Measurements from ENCODE around the gene CTXND1.

CTXND1 gene

DNA sequence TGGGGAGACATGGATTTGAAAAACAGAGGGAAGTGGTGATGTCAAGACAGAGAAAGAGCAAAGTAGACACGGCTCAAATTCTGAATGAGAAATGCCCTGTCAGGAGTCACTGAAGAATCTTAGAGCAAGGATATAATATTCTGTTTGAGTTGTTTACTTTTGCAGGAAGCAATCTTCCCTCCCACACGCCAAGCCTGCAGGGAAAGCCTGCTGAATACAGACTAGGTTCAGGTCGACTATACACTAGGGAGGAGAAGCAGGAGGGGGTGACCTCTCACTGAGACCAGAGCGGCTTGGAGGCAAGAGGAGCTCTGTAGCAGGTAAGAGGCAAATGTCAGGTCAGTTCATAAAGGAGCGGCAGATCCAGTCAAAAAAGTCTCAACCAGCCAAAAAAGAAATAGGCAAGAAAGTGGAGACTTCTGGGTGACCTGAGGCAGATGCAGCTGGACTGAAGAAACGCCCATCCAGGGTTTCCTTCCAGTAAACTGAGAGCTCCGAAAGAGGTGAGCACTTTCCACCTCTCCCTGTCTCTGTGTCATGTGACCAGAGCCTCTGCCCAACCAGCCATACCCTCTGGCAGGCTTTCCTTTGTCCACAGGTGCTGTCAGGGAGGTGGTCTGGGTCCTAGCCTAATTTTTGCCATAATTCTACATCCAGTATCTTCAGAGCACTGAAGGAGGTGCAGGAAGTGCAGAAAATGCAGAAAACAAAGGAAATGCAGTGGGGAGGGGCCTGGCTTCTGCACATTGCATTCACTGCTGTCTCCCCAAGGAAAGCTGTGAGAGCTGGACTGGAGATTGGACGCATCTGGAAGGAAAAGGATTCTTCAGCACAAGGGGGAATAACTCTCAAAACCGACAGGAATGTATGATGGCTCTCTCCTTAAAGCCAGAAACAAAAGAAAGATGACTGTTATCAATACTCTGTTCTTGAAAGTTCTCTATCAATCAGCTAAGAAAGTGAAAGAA, 37.8 kb upstream of the CTXND1 start:
- H4K20me1 ChIP-seq (ENCODE audit: insufficient read depth, low read length): no peaks in the 10 kb centered on the region
- no peak overlapping the region for H3K27ac ChIP-seq (ENCODE audit: low read length)
- no peak overlapping the region for H3K4me3 ChIP-seq (ENCODE audit: low read length)
- TF ChIP-seq, protein P1, sequence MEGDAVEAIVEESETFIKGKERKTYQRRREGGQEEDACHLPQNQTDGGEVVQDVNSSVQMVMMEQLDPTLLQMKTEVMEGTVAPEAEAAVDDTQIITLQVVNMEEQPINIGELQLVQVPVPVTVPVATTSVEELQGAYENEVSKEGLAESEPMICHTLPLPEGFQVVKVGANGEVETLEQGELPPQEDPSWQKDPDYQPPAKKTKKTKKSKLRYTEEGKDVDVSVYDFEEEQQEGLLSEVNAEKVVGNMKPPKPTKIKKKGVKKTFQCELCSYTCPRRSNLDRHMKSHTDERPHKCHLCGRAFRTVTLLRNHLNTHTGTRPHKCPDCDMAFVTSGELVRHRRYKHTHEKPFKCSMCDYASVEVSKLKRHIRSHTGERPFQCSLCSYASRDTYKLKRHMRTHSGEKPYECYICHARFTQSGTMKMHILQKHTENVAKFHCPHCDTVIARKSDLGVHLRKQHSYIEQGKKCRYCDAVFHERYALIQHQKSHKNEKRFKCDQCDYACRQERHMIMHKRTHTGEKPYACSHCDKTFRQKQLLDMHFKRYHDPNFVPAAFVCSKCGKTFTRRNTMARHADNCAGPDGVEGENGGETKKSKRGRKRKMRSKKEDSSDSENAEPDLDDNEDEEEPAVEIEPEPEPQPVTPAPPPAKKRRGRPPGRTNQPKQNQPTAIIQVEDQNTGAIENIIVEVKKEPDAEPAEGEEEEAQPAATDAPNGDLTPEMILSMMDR (IDR thresholded peaks at IDR 0.05; ENCODE audit: low read depth, low read length): no peak
- no peak for TF ChIP-seq EZH2phosphoT487 (IDR thresholded peaks at IDR 0.05; ENCODE audit: low read depth)
- H3K4me1 ChIP-seq (ENCODE audit: low read length): no peaks in the 10 kb centered on the region
- H3K79me2 ChIP-seq (ENCODE audit: low read length): no peaks in the 10 kb centered on the region
- H3K4me2 ChIP-seq (ENCODE audit: low read length): no peak overlapping the region
- no peak overlapping the region for H2AFZ ChIP-seq (ENCODE audit: low read depth, low read length)
- peaks cover 22% of the 10 kb centered on the region for H3K27me3 ChIP-seq (ENCODE audit: low read depth, low read length)
- H3K36me3 ChIP-seq (replicated peaks; ENCODE audit: low read depth, low read length): no peaks in the 10 kb centered on the region
- no peak overlapping the region for H3K9ac ChIP-seq (ENCODE audit: low read length)
- H3K9me3 ChIP-seq (ENCODE audit: insufficient read depth, low read length): no peaks in the 10 kb centered on the region

DNA sequence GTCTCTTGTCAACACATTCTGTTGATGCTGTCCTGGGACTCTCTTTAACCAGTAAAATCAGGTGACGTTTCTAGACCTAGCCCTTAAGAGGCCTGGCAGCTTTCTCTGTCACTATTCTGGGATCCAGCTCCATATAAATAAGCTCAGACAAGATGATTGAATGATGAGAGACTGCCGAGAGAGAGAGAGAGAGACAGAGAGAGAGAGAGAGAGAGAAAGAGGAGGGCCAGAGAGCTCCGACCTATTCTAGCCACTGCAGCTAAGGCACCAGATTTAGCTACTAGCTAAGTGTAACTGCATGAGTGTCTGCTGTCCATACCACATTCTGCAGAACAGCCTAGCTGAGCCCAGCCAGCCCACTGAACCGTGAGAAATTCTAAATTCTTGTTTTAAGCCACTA, 36.1 kb upstream of the CTXND1 start:
- Histone ChIP-seq H3K4me3 (ENCODE audit: low read length) (no peak overlapping the region), H4K20me1 (ENCODE audit: insufficient read depth, low read length) (no peaks in the 10 kb centered on the region), H3K36me3 (replicated peaks; ENCODE audit: low read depth, low read length) (no peaks in the 10 kb centered on the region), H3K4me2 (ENCODE audit: low read length) (no peak overlapping the region), H3K27ac (ENCODE audit: low read length) (no peak overlapping the region), H3K9me3 (ENCODE audit: insufficient read depth, low read length) (no peaks in the 10 kb centered on the region), H3K79me2 (ENCODE audit: low read length) (no peaks in the 10 kb centered on the region), H3K9ac (ENCODE audit: low read length) (no peak overlapping the region), H3K27me3 (ENCODE audit: low read depth, low read length) (peaks cover 22% of the 10 kb centered on the region), H2AFZ (ENCODE audit: low read depth, low read length) (no peak overlapping the region), H3K4me1 (ENCODE audit: low read length) (no peaks in the 10 kb centered on the region)
- TF ChIP-seq, protein P1 (IDR thresholded peaks at IDR 0.05; ENCODE audit: low read depth, low read length): no peak
- TF ChIP-seq EZH2phosphoT487 (IDR thresholded peaks at IDR 0.05; ENCODE audit: low read depth): no peak

DNA sequence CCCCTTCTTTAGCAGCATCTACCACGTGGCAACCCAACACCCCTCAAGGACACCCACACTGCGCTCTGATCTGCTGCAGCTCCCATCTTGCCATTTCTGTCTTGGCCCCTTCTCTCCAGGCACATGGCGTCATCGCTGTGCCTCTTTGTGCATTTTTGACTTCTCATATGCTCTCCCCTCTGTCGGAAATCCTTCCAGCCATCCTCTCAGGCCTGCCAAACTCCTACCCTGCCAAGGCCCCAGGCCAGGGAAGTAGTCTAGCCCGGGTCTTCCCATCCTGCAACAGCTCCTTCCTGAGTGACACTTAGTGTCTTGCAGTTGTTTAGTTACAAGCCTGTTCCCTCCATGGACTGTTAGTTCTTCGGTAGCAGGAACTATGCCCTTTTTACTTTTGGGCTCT, 34.0 kb upstream of the CTXND1 start:
- no peak overlapping the region for H3K4me3 ChIP-seq (ENCODE audit: low read length)
- H3K36me3 ChIP-seq (replicated peaks; ENCODE audit: low read depth, low read length): no peaks in the 10 kb centered on the region
- TF ChIP-seq, protein P1 (IDR thresholded peaks at IDR 0.05; ENCODE audit: low read depth, low read length): no peak
- no peak for TF ChIP-seq EZH2phosphoT487 (IDR thresholded peaks at IDR 0.05; ENCODE audit: low read depth)
- H2AFZ ChIP-seq (ENCODE audit: low read depth, low read length): no peak overlapping the region
- no peaks in the 10 kb centered on the region for H3K79me2 ChIP-seq (ENCODE audit: low read length)
- no peak overlapping the region for H3K9ac ChIP-seq (ENCODE audit: low read length)
- no peaks in the 10 kb centered on the region for H4K20me1 ChIP-seq (ENCODE audit: insufficient read depth, low read length)
- H3K4me1 ChIP-seq (ENCODE audit: low read length): no peaks in the 10 kb centered on the region
- no peak overlapping the region for H3K27ac ChIP-seq (ENCODE audit: low read length)
- peaks cover 22% of the 10 kb centered on the region for H3K27me3 ChIP-seq (ENCODE audit: low read depth, low read length)
- H3K9me3 ChIP-seq (ENCODE audit: insufficient read depth, low read length): no peaks in the 10 kb centered on the region
- no peak overlapping the region for H3K4me2 ChIP-seq (ENCODE audit: low read length)

DNA sequence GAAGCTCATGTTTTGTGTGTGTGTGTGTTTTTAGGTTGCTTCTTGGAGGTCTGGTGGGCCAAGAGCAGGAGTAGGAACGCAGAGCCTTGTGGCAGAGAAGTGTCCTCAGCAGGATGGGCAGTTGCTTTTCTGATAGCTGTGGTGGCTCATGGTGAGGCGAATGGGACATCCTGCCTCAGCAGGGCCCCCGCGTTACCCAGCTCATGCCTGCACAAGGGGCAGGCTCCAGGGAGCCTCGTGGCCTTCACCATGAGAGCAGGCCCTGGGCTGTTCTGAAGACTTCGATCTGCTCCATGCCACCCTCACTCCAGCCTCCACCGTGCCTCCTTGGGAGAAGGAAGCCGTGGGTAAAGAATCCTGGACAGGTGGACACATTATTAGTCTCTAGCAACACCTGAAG, 33.4 kb upstream of the CTXND1 start:
- TF ChIP-seq, protein P1 (IDR thresholded peaks at IDR 0.05; ENCODE audit: low read depth, low read length): no peak
- TF ChIP-seq EZH2phosphoT487 (IDR thresholded peaks at IDR 0.05; ENCODE audit: low read depth): no peak
- no peak overlapping the region for H3K4me3 ChIP-seq (ENCODE audit: low read length)
- no peak overlapping the region for H3K27ac ChIP-seq (ENCODE audit: low read length)
- no peaks in the 10 kb centered on the region for H3K79me2 ChIP-seq (ENCODE audit: low read length)
- no peak overlapping the region for H2AFZ ChIP-seq (ENCODE audit: low read depth, low read length)
- H3K27me3 ChIP-seq (ENCODE audit: low read depth, low read length): peaks cover 22% of the 10 kb centered on the region
- no peak overlapping the region for H3K9ac ChIP-seq (ENCODE audit: low read length)
- no peaks in the 10 kb centered on the region for H3K9me3 ChIP-seq (ENCODE audit: insufficient read depth, low read length)
- no peak overlapping the region for H3K4me2 ChIP-seq (ENCODE audit: low read length)
- H3K36me3 ChIP-seq (replicated peaks; ENCODE audit: low read depth, low read length): no peaks in the 10 kb centered on the region
- H4K20me1 ChIP-seq (ENCODE audit: insufficient read depth, low read length): no peaks in the 10 kb centered on the region
- H3K4me1 ChIP-seq (ENCODE audit: low read length): no peaks in the 10 kb centered on the region
